Mesendoderm (in vitro differentiated cells): Measurements from ENCODE around the gene NUP93.
"Not testable (repeated sequence)": the region's sequence is repeated elsewhere in the genome, so short reads cannot be mapped to it uniquely, and the experiment has no call there.

ENCODE experiments used
- DNase-seq: peaks from one replicate; pipeline ENCODE4 v3.0.0; 2013
- H2AK5ac ChIP-seq: 2 replicates; pipeline ENCODE4 v1.6.1; 2013; ENCODE audit warnings: low read length, inconsistent platforms
- H2BK120ac ChIP-seq: 2 replicates; pipeline ENCODE4 v1.6.1; 2013; ENCODE audit warnings: low read depth, mild to moderate bottlenecking, low read length, moderate library complexity, mixed read lengths
- H2BK15ac ChIP-seq: replicated peaks from 2 replicates; pipeline ENCODE4 v1.6.1; 2013; ENCODE audit warnings: low read depth, mild to moderate bottlenecking, moderate library complexity
- H2BK5ac ChIP-seq: 2 replicates; pipeline ENCODE4 v1.6.1; 2013; ENCODE audit warnings: low read length, inconsistent platforms
- H3K18ac ChIP-seq: 2 replicates; pipeline ENCODE4 v1.6.1; 2013; ENCODE audit warnings: mild to moderate bottlenecking, low read length, mixed read lengths
- H3K23ac ChIP-seq: one replicate; pipeline ENCODE4 v1.6.1; 2013; ENCODE audit warnings: low read length
- H3K27ac ChIP-seq: 2 replicates; pipeline ENCODE4 v1.5.1; 2013; ENCODE audit warnings: low read depth, mild to moderate bottlenecking, inconsistent platforms, low read length, moderate library complexity
- H3K27me3 ChIP-seq: 2 replicates; pipeline ENCODE4 v1.6.1; 2013; ENCODE audit warnings: low read length, control low read depth, mild to moderate bottlenecking, inconsistent platforms; ENCODE audit not compliant: insufficient read depth, poor library complexity
- H3K36me3 ChIP-seq: 2 replicates; pipeline ENCODE4 v1.6.1; 2013; ENCODE audit warnings: low read length, inconsistent platforms; ENCODE audit not compliant: control insufficient read depth, insufficient read depth
- H3K4ac ChIP-seq: one replicate; pipeline ENCODE4 v1.6.1; 2013; ENCODE audit warnings: low read depth, mild to moderate bottlenecking, low read length, moderate library complexity
- H3K4me1 ChIP-seq: 2 replicates; pipeline ENCODE4 v1.6.1; 2013; ENCODE audit warnings: low read depth, low read length, inconsistent platforms; ENCODE audit not compliant: control insufficient read depth
- H3K4me2 ChIP-seq: 2 replicates; pipeline ENCODE4 v1.6.1; 2013; ENCODE audit warnings: low read length
- H3K4me3 ChIP-seq: 2 replicates; pipeline ENCODE4 v1.5.1; 2013; ENCODE audit warnings: mild to moderate bottlenecking, low read length
- H3K56ac ChIP-seq: one replicate; pipeline ENCODE4 v1.6.1; 2013; ENCODE audit warnings: low read length
- H3K79me1 ChIP-seq: 2 replicates; pipeline ENCODE4 v1.6.1; 2013; ENCODE audit warnings: low read length, inconsistent platforms
- H3K79me2 ChIP-seq: 2 replicates; pipeline ENCODE4 v1.6.1; 2013; ENCODE audit warnings: mild to moderate bottlenecking, low read length; ENCODE audit not compliant: control insufficient read depth, insufficient read depth
- H3K9ac ChIP-seq: 2 replicates; pipeline ENCODE4 v1.6.1; 2013; ENCODE audit warnings: low read length, inconsistent platforms
- H4K5ac ChIP-seq: one replicate; pipeline ENCODE4 v1.6.1; 2013; ENCODE audit warnings: low read length
- H4K8ac ChIP-seq: one replicate; pipeline ENCODE4 v1.6.1; 2013; ENCODE audit warnings: low read depth, mild to moderate bottlenecking, control low read depth, low read length, moderate library complexity
- WGBS: extraction: QIAGEN DNeasy Blood & Tissue Kit; methylation state at CpG from one replicate; pipeline ENCODE4 v1.1.7; 2013; ENCODE audit warnings: low lambda C conversion rate, missing lambda C conversion rate; ENCODE audit not compliant: insufficient coverage; ENCODE audit errors: extremely low coverage; 5-methylcytosine and 5-hydroxymethylcytosine counted together

Gene NUP93

DNA sequence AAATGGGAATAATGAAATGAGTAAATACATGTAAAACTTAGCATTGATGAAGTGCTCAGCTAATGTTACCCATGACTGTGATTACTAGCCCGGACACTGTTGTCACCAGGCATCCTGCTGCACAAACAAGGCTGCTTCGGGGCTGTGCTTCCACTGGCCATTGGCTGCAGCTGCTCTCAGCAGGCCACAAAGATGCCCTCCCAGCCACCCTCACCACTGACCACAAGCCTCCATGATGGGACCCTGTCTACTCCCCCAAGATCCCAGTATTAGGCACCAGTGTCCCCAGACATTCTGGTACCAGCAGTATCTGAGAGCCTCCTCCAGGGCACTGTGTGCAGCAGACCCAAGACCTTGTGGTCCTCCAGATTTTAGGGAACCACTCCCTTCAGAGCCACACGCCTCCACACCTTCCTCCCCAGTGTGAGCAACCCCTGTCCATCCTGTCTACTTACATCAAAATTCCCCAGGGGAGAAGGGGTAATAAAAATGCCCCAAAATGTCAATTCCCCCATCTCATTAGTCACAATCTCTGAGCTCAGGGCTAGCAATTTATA, 19.7 kb upstream of the NUP93 start:
- H3K4me1 ChIP-seq, result no peaks in the 10 kb centered on the region
- no peaks in the 10 kb centered on the region for H3K79me1 ChIP-seq
- H3K9ac ChIP-seq, result no peak overlapping the region
- WGBS, result no CpG with 5 or more reads among the region's 3 CpGs
- H3K27ac ChIP-seq, result no peak overlapping the region
- H4K8ac ChIP-seq, result no peak overlapping the region
- no peak overlapping the region for H3K4me2 ChIP-seq
- no peak overlapping the region for H2BK120ac ChIP-seq
- no peak overlapping the region for H3K4ac ChIP-seq
- no peaks in the 10 kb centered on the region for H3K79me2 ChIP-seq
- H3K27me3 ChIP-seq, result no peaks in the 10 kb centered on the region
- no peak overlapping the region for H3K18ac ChIP-seq
- no peak for DNase-seq
- H4K5ac ChIP-seq, result no peak overlapping the region
- H2BK15ac ChIP-seq, result no peak overlapping the region
- no peak overlapping the region for H3K4me3 ChIP-seq
- H3K56ac ChIP-seq, result no peak overlapping the region
- H3K23ac ChIP-seq, result no peak overlapping the region
- no peaks in the 10 kb centered on the region for H3K36me3 ChIP-seq
- no peak overlapping the region for H2AK5ac ChIP-seq
- no peak overlapping the region for H2BK5ac ChIP-seq

DNA sequence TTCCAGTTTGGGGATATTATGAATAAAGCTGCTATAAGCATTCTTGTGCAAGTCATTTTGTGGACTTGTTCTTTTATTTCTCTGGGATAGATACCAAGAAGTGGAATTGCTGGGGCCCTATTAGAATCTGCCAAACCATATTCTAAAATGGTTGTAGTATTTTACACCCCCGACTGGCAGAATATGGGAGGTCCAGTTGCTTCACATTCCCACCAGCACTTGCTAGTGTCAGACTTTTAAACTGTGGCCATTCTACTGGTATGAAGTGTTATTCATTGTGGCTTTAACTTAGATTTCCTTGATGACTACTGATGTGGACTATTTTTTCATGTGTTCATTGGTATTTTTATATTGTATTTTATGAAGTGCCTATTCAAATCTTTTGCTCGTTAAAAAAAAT, 18.1 kb upstream of the NUP93 start:
- WGBS, result 100% methylated on average over 1 of the region's 2 CpGs
- no peak overlapping the region for H3K4me2 ChIP-seq
- no peak for DNase-seq
- H4K5ac ChIP-seq, result no peak overlapping the region
- H3K18ac ChIP-seq, result no peak overlapping the region
- H3K79me2 ChIP-seq, result no peaks in the 10 kb centered on the region
- H3K36me3 ChIP-seq, result no peaks in the 10 kb centered on the region
- no peak overlapping the region for H4K8ac ChIP-seq
- H2BK120ac ChIP-seq, result no peak overlapping the region
- H2BK5ac ChIP-seq, result no peak overlapping the region
- H3K4me3 ChIP-seq, result no peak overlapping the region
- H3K9ac ChIP-seq, result no peak overlapping the region
- no peaks in the 10 kb centered on the region for H3K79me1 ChIP-seq
- no peak overlapping the region for H3K27ac ChIP-seq
- H3K4ac ChIP-seq, result no peak overlapping the region
- H2BK15ac ChIP-seq, result no peak overlapping the region
- no peaks in the 10 kb centered on the region for H3K4me1 ChIP-seq
- no peak overlapping the region for H3K56ac ChIP-seq
- H3K23ac ChIP-seq, result no peak overlapping the region
- no peak overlapping the region for H2AK5ac ChIP-seq
- no peaks in the 10 kb centered on the region for H3K27me3 ChIP-seq

DNA sequence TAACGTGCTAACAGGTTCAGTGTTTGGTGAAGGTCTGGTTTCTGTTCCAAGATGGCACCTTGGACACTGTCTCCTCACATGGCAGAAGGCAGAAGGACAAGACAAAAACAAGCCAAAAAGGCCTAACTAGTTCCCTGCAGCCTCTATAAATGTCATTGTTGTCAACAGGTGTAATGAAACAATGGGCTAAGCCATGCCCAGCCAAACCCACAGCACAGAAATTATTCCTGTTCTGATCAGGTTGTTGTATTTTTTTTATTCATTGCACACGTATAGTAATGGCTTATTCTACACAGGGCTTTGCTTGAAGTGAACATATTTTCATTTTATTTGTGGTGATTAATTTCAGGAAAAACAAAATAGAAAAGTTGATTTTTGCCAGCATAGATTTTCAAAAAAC, 16.1 kb upstream of the NUP93 start:
- Histone ChIP-seq H3K4me3 (no peak overlapping the region), H3K27me3 (no peaks in the 10 kb centered on the region), H2BK5ac (no peak overlapping the region), H3K36me3 (no peaks in the 10 kb centered on the region), H3K4ac (no peak overlapping the region), H2BK15ac (no peak overlapping the region), H3K79me1 (no peaks in the 10 kb centered on the region), H2BK120ac (no peak overlapping the region), H4K8ac (no peak overlapping the region), H3K9ac (no peak overlapping the region), H2AK5ac (no peak overlapping the region), H3K56ac (no peak overlapping the region), H3K27ac (no peak overlapping the region), H3K23ac (no peak overlapping the region), H3K4me1 (no peaks in the 10 kb centered on the region), H3K79me2 (no peaks in the 10 kb centered on the region), H4K5ac (no peak overlapping the region), H3K4me2 (no peak overlapping the region), H3K18ac (no peak overlapping the region)
- no CpG with 5 or more reads among the region's 2 CpGs for WGBS
- no peak for DNase-seq

DNA sequence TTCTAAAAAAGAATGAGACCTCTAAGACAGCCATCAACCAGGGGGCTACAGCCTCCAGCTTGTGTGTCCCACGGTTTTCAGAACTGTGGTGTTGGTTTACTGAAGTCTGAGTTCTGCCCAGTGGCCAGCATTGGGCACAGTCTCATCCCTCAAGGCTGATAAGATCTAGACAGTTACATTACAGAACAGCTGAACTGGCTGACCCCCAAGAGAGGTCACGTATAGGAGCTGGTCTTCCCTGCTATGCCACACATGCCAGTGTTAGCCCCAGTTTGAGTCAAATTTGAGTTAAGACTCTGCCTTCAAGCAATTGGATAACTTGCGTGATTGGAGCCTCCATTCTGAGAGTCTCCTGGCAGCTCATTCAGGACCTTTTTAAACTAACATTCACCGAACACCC, 14.8 kb upstream of the NUP93 start:
- H3K4me2 ChIP-seq, result no peak overlapping the region
- H2BK120ac ChIP-seq, result no peak overlapping the region
- no peak overlapping the region for H4K5ac ChIP-seq
- no peak overlapping the region for H3K18ac ChIP-seq
- H2AK5ac ChIP-seq, result no peak overlapping the region
- no peaks in the 10 kb centered on the region for H3K27me3 ChIP-seq
- H3K4me1 ChIP-seq, result no peaks in the 10 kb centered on the region
- WGBS, result no CpG with 5 or more reads among the region's 4 CpGs
- H2BK15ac ChIP-seq, result no peak overlapping the region
- H3K4me3 ChIP-seq, result no peak overlapping the region
- H3K79me1 ChIP-seq, result no peaks in the 10 kb centered on the region
- H3K23ac ChIP-seq, result no peak overlapping the region
- H3K56ac ChIP-seq, result no peak overlapping the region
- H3K79me2 ChIP-seq, result no peaks in the 10 kb centered on the region
- no peak overlapping the region for H4K8ac ChIP-seq
- no peak overlapping the region for H2BK5ac ChIP-seq
- H3K27ac ChIP-seq, result no peak overlapping the region
- DNase-seq, result no peak
- no peaks in the 10 kb centered on the region for H3K36me3 ChIP-seq
- no peak overlapping the region for H3K4ac ChIP-seq
- H3K9ac ChIP-seq, result no peak overlapping the region

DNA sequence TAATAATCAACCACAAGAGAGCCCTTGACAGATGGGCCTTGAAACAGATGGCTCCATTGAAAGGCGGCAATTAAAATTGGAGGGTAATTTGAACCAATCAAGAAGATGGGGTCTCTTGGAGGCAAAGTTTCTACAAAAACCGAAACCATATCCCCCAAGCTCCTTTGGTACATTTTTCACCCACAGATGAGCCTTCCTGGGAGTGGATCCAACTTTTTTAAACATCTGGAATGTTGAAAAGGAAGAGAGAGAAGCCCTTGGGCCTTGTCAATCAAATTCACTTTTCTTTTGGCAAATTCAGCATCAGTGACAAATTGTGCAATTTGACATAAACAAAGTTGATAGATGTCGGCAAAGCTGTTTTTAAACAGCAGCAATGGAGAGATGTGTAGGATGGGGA, 13.2 kb upstream of the NUP93 start:
- H3K4me3 ChIP-seq, result no peak overlapping the region
- no peak overlapping the region for H3K56ac ChIP-seq
- no peaks in the 10 kb centered on the region for H3K36me3 ChIP-seq
- no peak overlapping the region for H2BK120ac ChIP-seq
- no peak overlapping the region for H2BK5ac ChIP-seq
- no peak overlapping the region for H2AK5ac ChIP-seq
- no peaks in the 10 kb centered on the region for H3K27me3 ChIP-seq
- WGBS, result no CpG with 5 or more reads among the region's 3 CpGs
- no peaks in the 10 kb centered on the region for H3K79me2 ChIP-seq
- no peak overlapping the region for H2BK15ac ChIP-seq
- no peak overlapping the region for H3K4ac ChIP-seq
- no peak for DNase-seq
- H3K9ac ChIP-seq, result no peak overlapping the region
- H3K4me2 ChIP-seq, result no peak overlapping the region
- no peak overlapping the region for H3K18ac ChIP-seq
- no peak overlapping the region for H4K5ac ChIP-seq
- H3K79me1 ChIP-seq, result no peaks in the 10 kb centered on the region
- H3K4me1 ChIP-seq, result no peaks in the 10 kb centered on the region
- H3K23ac ChIP-seq, result no peak overlapping the region
- no peak overlapping the region for H3K27ac ChIP-seq
- no peak overlapping the region for H4K8ac ChIP-seq

DNA sequence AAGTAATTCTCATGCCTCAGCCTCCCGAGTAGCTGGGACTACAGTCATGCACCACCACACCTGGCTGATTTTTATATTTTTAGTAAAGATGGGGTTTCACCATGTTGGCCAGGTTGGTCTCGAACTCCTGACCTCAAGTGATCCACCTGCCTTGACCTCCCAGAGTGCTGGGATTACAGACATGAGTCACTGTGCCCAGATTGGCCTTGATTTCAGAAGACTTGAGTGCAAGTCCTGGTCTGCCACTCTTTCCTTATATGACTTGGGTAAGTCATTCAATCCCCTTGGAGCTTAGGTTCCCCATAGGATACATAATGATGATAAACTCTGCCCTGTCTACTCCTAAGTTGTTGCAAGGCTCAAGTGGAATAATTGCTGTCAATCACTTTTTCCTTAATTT, 12.4 kb upstream of the NUP93 start:
- H4K5ac ChIP-seq, H2AK5ac ChIP-seq, H3K9ac ChIP-seq, H3K23ac ChIP-seq, H3K4me1 ChIP-seq, H3K36me3 ChIP-seq, H3K18ac ChIP-seq, H3K56ac ChIP-seq, H2BK15ac ChIP-seq, H3K79me2 ChIP-seq, H3K4me2 ChIP-seq, H3K79me1 ChIP-seq, H3K4me3 ChIP-seq, H4K8ac ChIP-seq, DNase-seq, H2BK120ac ChIP-seq, H3K27ac ChIP-seq, H3K27me3 ChIP-seq, H2BK5ac ChIP-seq, H3K4ac ChIP-seq: not testable (repeated sequence)
- WGBS, result no CpG with 5 or more reads among the region's 2 CpGs
